Measurements from ENCODE around the gene PUS10. TPM values are rescaled to one million over a fixed set of nuclear protein-coding genes. Genes with fewer than 3 reads are reported as not detected.
A peak's percentile ranks its signal among the peaks of the same experiment; 100 is the strongest.

PUS10 gene
- polyA plus RNA-seq, 3 donors = 2.0 to 3.0 (median 2.8) TPM

DNA sequence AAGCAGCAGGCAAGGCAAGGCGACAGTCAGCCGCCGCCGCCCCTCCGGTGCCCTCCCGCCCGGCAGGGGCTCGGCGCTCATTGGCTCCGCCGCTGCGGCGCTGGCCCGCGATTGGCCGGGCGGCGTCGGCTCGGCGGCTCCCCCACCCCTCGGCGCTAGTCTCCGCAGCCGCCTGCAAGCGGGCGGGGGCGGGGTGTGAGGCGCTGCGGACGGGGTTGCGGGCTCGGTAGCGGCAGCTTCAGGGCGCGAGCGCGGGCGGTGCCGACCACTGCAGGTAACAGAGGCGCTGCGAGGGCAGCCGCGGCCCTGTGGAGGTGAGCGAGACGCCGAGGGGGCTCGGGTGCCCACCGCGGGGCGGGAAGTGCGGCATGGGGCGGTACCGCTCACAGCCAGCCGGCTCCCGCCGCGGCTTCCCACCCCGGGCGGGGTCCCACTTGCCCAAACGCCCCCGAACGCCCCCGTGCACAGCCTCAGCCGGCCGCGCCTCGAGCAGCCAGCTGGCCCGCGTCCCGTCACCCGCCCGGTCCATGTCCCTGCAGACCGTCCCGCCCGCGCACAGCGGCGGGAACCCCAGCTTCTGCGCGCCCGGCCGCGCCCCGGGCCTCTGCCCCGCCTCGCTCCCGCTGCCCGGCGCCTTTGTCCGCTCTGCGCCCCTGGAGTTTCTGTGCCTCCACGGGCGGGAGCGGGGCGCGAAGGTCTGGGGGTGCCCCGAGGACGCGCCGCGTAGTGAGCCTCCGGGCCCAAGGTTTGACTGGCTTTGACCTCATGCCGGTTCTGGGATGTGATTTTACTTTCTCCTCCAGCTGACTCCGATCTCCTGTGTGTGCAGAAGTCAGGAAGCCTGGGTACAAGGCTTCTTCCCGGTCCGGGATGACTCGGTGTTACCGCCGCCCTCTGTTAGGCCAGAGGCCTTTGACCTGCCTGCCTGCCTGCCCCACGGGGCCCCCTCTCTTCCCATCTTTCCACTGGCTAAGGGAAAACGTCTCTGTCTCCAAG lies 48.0 kb upstream of the PUS10 start, which contains the start of gene SANBR:
Gene SANBR (plus strand): TSS at position 158 of the 996 bp plus-strand sequence. CDS start 4,480 bp downstream, outside the sequence.
- H3K79me2 ChIP-seq (ENCODE audit: insufficient read depth, low read length) = peaks cover 13% of the 10 kb centered on the region
- H3K4me1 ChIP-seq (ENCODE audit: control insufficient read depth in 1 of 2, insufficient read depth in 2 of 2, low read length in 2 of 2) = peaks cover 9 to 14% of the 10 kb centered on the region in 2 donors
- peak within 1 kb of the TSS; percentile 74 for H3K4me2 ChIP-seq (replicated peaks; ENCODE audit: extremely low read depth, low read length, poor library complexity, severe bottlenecking)
- H4K20me1 ChIP-seq (ENCODE audit: insufficient read depth, low read length) = no peaks in the 10 kb centered on the region
- peaks cover 4 to 18% of the 10 kb centered on the region in 2 donors for H3K36me3 ChIP-seq (replicated peaks in 1 of 2; ENCODE audit: control insufficient read depth in 1 of 2, insufficient read depth in 2 of 2, low read length in 2 of 2)
- H3K4me1 Mint-ChIP-seq = peaks cover 18% of the 10 kb centered on the region
- H3K27me3 ChIP-seq (ENCODE audit: control insufficient read depth in 2 of 2, insufficient read depth in 2 of 2, low read length in 2 of 2) = no peaks in the 10 kb centered on the region
- intact Hi-C loops (cut with micrococcal nuclease) = loop anchor here (2.0 to 5.0 kb wide), 3 partner anchors 49 to 111 kb away; partner anchors contain the start of genes PEX13 (in 1 of the 2) and PUS10 (in 1 of the 2)
- peak; percentile 68 to 86 (median 83) for DNase-seq
- H3K4me3 Mint-ChIP-seq = peak within 1 kb of the TSS; percentile 88 to 97
- H3K27ac Mint-ChIP-seq = peak within 1 kb of the TSS; percentile 75 to 89 (median 80)
- no peaks in the 10 kb centered on the region for H3K9me3 ChIP-seq (replicated peaks in 1 of 2; ENCODE audit: control insufficient read depth in 1 of 2, insufficient read depth in 1 of 2, low read length in 2 of 2)
- peak within 1 kb of the TSS; percentile 91 for H2AFZ ChIP-seq (ENCODE audit: insufficient read depth, low read depth, low read length, poor library complexity, severe bottlenecking)
- peaks cover 0 to 2% (median 0%) of the 10 kb centered on the region in 3 donors for H3K27me3 Mint-ChIP-seq (ENCODE audit: low read depth in 3 of 3)
- H3K9ac ChIP-seq (ENCODE audit: insufficient read depth, low read length, poor library complexity, severe bottlenecking) = peak within 1 kb of the TSS; percentile 73
- H3K9me3 Mint-ChIP-seq = peaks cover 0 to 1% (median 0%) of the 10 kb centered on the region in 7 donors
- H3K4me3 ChIP-seq (replicated peaks in 1 of 3; ENCODE audit: low read depth in 2 of 3, low read length in 3 of 3) = peak within 1 kb of the TSS; percentile 57 to 97 (median 83)
- under 1% methylated on average over 110 of the region's 112 CpGs for WGBS (ENCODE audit: insufficient coverage)
- TF ChIP-seq, protein P1, sequence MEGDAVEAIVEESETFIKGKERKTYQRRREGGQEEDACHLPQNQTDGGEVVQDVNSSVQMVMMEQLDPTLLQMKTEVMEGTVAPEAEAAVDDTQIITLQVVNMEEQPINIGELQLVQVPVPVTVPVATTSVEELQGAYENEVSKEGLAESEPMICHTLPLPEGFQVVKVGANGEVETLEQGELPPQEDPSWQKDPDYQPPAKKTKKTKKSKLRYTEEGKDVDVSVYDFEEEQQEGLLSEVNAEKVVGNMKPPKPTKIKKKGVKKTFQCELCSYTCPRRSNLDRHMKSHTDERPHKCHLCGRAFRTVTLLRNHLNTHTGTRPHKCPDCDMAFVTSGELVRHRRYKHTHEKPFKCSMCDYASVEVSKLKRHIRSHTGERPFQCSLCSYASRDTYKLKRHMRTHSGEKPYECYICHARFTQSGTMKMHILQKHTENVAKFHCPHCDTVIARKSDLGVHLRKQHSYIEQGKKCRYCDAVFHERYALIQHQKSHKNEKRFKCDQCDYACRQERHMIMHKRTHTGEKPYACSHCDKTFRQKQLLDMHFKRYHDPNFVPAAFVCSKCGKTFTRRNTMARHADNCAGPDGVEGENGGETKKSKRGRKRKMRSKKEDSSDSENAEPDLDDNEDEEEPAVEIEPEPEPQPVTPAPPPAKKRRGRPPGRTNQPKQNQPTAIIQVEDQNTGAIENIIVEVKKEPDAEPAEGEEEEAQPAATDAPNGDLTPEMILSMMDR (IDR thresholded peaks at IDR 0.05) = no peak
- H3K36me3 Mint-ChIP-seq = peaks cover 12 to 14% of the 10 kb centered on the region in 2 donors
- peak within 1 kb of the TSS; percentile 33 to 58 for H3K27ac ChIP-seq (ENCODE audit: low read depth in 1 of 2, low read length in 2 of 2)

DNA sequence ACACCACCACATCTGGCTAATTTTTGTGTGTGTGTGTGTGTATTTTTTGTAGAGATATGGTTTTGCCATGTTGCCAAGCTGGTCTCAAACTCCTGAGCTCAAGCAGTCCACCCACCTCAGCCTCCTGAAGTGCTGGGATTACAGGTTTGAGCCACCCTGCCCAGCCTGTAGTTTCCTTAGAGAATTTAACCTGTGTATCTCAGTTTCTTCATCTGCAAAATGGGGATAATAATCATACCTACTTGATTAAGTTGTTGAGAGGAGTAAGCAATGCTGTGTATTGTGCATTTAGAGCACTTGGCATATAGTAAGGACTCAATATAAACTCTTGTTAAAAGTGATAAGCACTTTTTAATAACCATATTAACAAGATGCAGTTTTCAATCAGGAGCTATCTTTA lies 41.3 kb upstream of the PUS10 start:
- H3K27me3 ChIP-seq (ENCODE audit: control insufficient read depth in 2 of 2, insufficient read depth in 2 of 2, low read length in 2 of 2) = no peaks in the 10 kb centered on the region
- H3K79me2 ChIP-seq (ENCODE audit: insufficient read depth, low read length) = no peaks in the 10 kb centered on the region
- intact Hi-C loops (cut with micrococcal nuclease) = no loop called here
- H3K4me2 ChIP-seq (replicated peaks; ENCODE audit: extremely low read depth, low read length, poor library complexity, severe bottlenecking) = no peak overlapping the region
- DNase-seq = no peak
- Mint-ChIP-seq H3K27me3 (ENCODE audit: low read depth in 3 of 3) (peaks cover 0 to 2% (median 1%) of the 10 kb centered on the region in 3 donors), H3K27ac (peak overlapping the region in 1 of 7 donors; percentile 61), H3K4me3 (no peak overlapping the region), H3K9me3 (peaks cover 0 to 2% (median 0%) of the 10 kb centered on the region in 7 donors), H3K4me1 (no peaks in the 10 kb centered on the region), H3K36me3 (peaks cover 18 to 36% of the 10 kb centered on the region in 2 donors)
- H3K36me3 ChIP-seq (replicated peaks in 1 of 2; ENCODE audit: control insufficient read depth in 1 of 2, insufficient read depth in 2 of 2, low read length in 2 of 2) = peaks cover 4 to 21% of the 10 kb centered on the region in 2 donors
- TF ChIP-seq, protein P1 (IDR thresholded peaks at IDR 0.05) = no peak
- no peak overlapping the region for H3K4me3 ChIP-seq (replicated peaks in 1 of 3; ENCODE audit: low read depth in 2 of 3, low read length in 3 of 3)
- H3K4me1 ChIP-seq (ENCODE audit: control insufficient read depth in 1 of 2, insufficient read depth in 2 of 2, low read length in 2 of 2) = no peaks in the 10 kb centered on the region
- no peaks in the 10 kb centered on the region for H4K20me1 ChIP-seq (ENCODE audit: insufficient read depth, low read length)
- H2AFZ ChIP-seq (ENCODE audit: insufficient read depth, low read depth, low read length, poor library complexity, severe bottlenecking) = no peak overlapping the region
- no peaks in the 10 kb centered on the region for H3K9me3 ChIP-seq (replicated peaks in 1 of 2; ENCODE audit: control insufficient read depth in 1 of 2, insufficient read depth in 1 of 2, low read length in 2 of 2)
- H3K9ac ChIP-seq (ENCODE audit: insufficient read depth, low read length, poor library complexity, severe bottlenecking) = no peak overlapping the region
- H3K27ac ChIP-seq (ENCODE audit: low read depth in 1 of 2, low read length in 2 of 2) = no peak overlapping the region

All from CD14-positive monocyte (primary cell).